GM12878 (cell line): Measurements from ENCODE around the gene MESD. TPM values are rescaled to one million over a fixed set of nuclear protein-coding genes. Genes with fewer than 3 reads are reported as not detected.

Source experiments
- ATAC-seq: fragments of 200-7000 bp; cut with Tn5 transposase; 3 replicates; pipeline ENCODE4 v1.9.1; 2020; ENCODE audit warnings: mild to moderate bottlenecking, moderate library complexity
- BruUV-seq: library from RNA; stranded (reverse); fragments of 400-500 nt; replicated peaks from 2 replicates; lab custom pipeline; 2021; lab: Mats Ljungman, UMichigan
- CTCF ChIA-PET: fragments of 300-600 bp; sonication (Branson Sonifier 250); formaldehyde crosslinking; extraction: SDS; loops from one replicate; lab custom pipeline; 2021; ENCODE audit warnings: inconsistent platforms; lab: Yijun Ruan, JAX
- POLR2A ChIA-PET: fragments of 350-600 bp; formaldehyde crosslinking; extraction: SDS; loops from one replicate; lab custom pipeline; 2021; ENCODE audit warnings: inconsistent platforms; lab: Charles Lee
- RAD21 ChIA-PET: fragments of 300-600 bp; sonication (Branson Sonifier 250); formaldehyde crosslinking; loops from one replicate; lab custom pipeline; 2023; ENCODE audit warnings: antibody characterized with exemption; ENCODE audit not compliant: unreplicated experiment; lab: Charles Lee
- SMC1A ChIA-PET: fragments of 300-600 bp; sonication (Branson Sonifier 250); formaldehyde crosslinking; loops from one replicate; lab custom pipeline; 2023; ENCODE audit not compliant: unreplicated experiment, uncharacterized antibody; lab: Charles Lee
- DNase-seq: peaks from one replicate; pipeline ENCODE4 v3.0.0-alpha.2; 2011; ENCODE audit warnings: low read depth, low spot score
- FAIRE-seq: peaks from 3 replicates; lab custom pipeline; 2011; peaks lifted over from hg19 to GRCh38; lab: Jason Lieb, UNC
- H2AFZ ChIP-seq: 2 replicates; pipeline ENCODE4 v1.6.0; 2011; ENCODE audit warnings: low read depth, low read length, control low read depth; ENCODE audit not compliant: control insufficient read depth
- H3K27ac ChIP-seq: 2 replicates; pipeline ENCODE4 v1.5.1; 2011; ENCODE audit warnings: control low read depth; ENCODE audit not compliant: control insufficient read depth, insufficient read depth
- H3K27me3 ChIP-seq, 2 experiments: replicated peaks in 1 of 2; 2 replicates each; pipeline versions ENCODE4 v1.6.0 to v1.6.1; 2011; ENCODE audit warnings: low read length in 1 of 2; ENCODE audit not compliant: control insufficient read depth in 2 of 2, insufficient read depth in 2 of 2
- H3K36me3 ChIP-seq, 2 experiments: 2 replicates each; pipeline ENCODE4 v1.5.1; 2011; ENCODE audit warnings: low read length in 1 of 2; ENCODE audit not compliant: control insufficient read depth in 2 of 2, insufficient read depth in 2 of 2
- H3K4me1 ChIP-seq: 2 replicates; pipeline ENCODE4 v1.6.1; 2011; ENCODE audit warnings: mild to moderate bottlenecking, low read length, moderate library complexity, mixed read lengths; ENCODE audit not compliant: control insufficient read depth, insufficient read depth
- H3K4me2 ChIP-seq: 2 replicates; pipeline ENCODE4 v1.6.0; 2011; ENCODE audit warnings: control low read depth; ENCODE audit not compliant: control insufficient read depth, insufficient read depth
- H3K4me3 ChIP-seq: fragments of 200-600 bp; sonication (generic); 2 replicates; pipeline ENCODE4 v1.5.1; 2016
- H3K79me2 ChIP-seq: 2 replicates; pipeline ENCODE4 v1.6.0; 2011; ENCODE audit warnings: low read length; ENCODE audit not compliant: control insufficient read depth, insufficient read depth
- H3K9ac ChIP-seq: 2 replicates; pipeline ENCODE4 v1.8.0; 2011; ENCODE audit warnings: low read length, control low read depth, mixed read lengths; ENCODE audit not compliant: control insufficient read depth, insufficient read depth
- H3K9me3 ChIP-seq: replicated peaks from 3 replicates; pipeline ENCODE4 v1.5.1; 2011; ENCODE audit warnings: mild to moderate bottlenecking, low read length; ENCODE audit not compliant: control insufficient read depth, insufficient read depth
- H4K20me1 ChIP-seq: 2 replicates; pipeline ENCODE4 v1.6.0; 2011; ENCODE audit not compliant: control insufficient read depth, insufficient read depth
- CBX3 ChIP-seq: fragments of 200-600 bp; sonication (generic); IDR thresholded peaks from 2 replicates; pipeline ENCODE4 v1.6.1; 2016; ENCODE audit warnings: low read depth, borderline replicate concordance
- CBX5 ChIP-seq: sonication (generic); IDR thresholded peaks from 2 replicates; pipeline ENCODE4 v1.6.1; 2016; ENCODE audit warnings: low read depth, moderate library complexity, mild to moderate bottlenecking, inconsistent platforms
- CTCF ChIP-seq, 3 experiments: IDR thresholded peaks in 2 of 3; conservative IDR thresholded peaks in 1 of 3; 2 replicates each; pipeline ENCODE4 v1.5.1; 2011; ENCODE audit warnings: low read depth in 3 of 3, low read length in 3 of 3, mild to moderate bottlenecking in 3 of 3, control low read depth in 2 of 3, moderate library complexity in 2 of 3, inconsistent platforms in 1 of 3, mixed read lengths in 1 of 3; ENCODE audit not compliant: control insufficient read depth in 2 of 3, insufficient read depth in 1 of 3; ENCODE audit errors: extremely low read depth in 1 of 3
- E4F1 ChIP-seq: fragments of 450-650 bp; IDR thresholded peaks from 2 replicates; pipeline ENCODE4 v1.6.1; 2018; ENCODE audit warnings: borderline replicate concordance, mild to moderate bottlenecking; ENCODE audit not compliant: partially characterized antibody
- IRF4 ChIP-seq: IDR thresholded peaks from 2 replicates; pipeline ENCODE4 v1.6.1; 2011; ENCODE audit warnings: low read depth, low read length
- JUNB ChIP-seq: IDR thresholded peaks from 2 replicates; pipeline ENCODE4 v1.6.1; 2016; ENCODE audit warnings: antibody characterized with exemption, mild to moderate bottlenecking
- KAT2A ChIP-seq: conservative IDR thresholded peaks from 2 replicates; pipeline ENCODE4 v1.6.1; 2011; ENCODE audit warnings: low read depth, low read length; ENCODE audit not compliant: control insufficient read depth
- KLF5 ChIP-seq: fragments of 450-650 bp; IDR thresholded peaks from 2 replicates; pipeline ENCODE4 v1.6.1; 2014; ENCODE audit warnings: mild to moderate bottlenecking; ENCODE audit not compliant: partially characterized antibody
- RAD21 ChIP-seq: IDR thresholded peaks from 2 replicates; pipeline ENCODE4 v1.6.1; 2011; ENCODE audit warnings: mild to moderate bottlenecking, low read depth, low read length, moderate library complexity; ENCODE audit not compliant: insufficient read depth
- RB1 ChIP-seq: fragments of 450-650 bp; formaldehyde crosslinking; IDR thresholded peaks from 2 replicates; pipeline ENCODE4 v1.6.1; 2017; ENCODE audit warnings: mild to moderate bottlenecking, borderline replicate concordance
- SMC3 ChIP-seq: IDR thresholded peaks from 2 replicates; pipeline ENCODE4 v1.6.1; 2011; ENCODE audit warnings: low read length, improper control_type of control experiment, borderline replicate concordance
- SUZ12 ChIP-seq: fragments of 200-600 bp; sonication (generic); IDR thresholded peaks from one replicate; pipeline ENCODE4 v1.6.1; 2018; ENCODE audit warnings: antibody characterized with exemption, mild to moderate bottlenecking; ENCODE audit not compliant: unreplicated experiment
- WGBS: methylation state at CpG from one replicate; pipeline ENCODE4 v1.1.6; 2016; ENCODE audit warnings: low lambda C conversion rate; ENCODE audit not compliant: insufficient replicate concordance, insufficient coverage; ENCODE audit errors: missing lambda C conversion rate; 5-methylcytosine and 5-hydroxymethylcytosine counted together
- in situ Hi-C: fragments of 300-500 bp; cut with MboI; formaldehyde crosslinking; loops from 9 replicates; pipeline ENCODE4 v1.14.3; 2018; ENCODE audit warnings: mixed read lengths
- intact Hi-C: fragments of 100-400 bp; cut with micrococcal nuclease; formaldehyde crosslinking; loops from one replicate; pipeline ENCODE4 v1.14.2; 2022; ENCODE audit not compliant: unreplicated experiment
- polyA plus RNA-seq, 11 experiments: library from polyadenylated mRNA; depleted of rRNA in 4 of 11; unstranded in 6 of 11; stranded (reverse) in 5 of 11; fragments of >200 nt; fragmentation: Nextera tagmentation in 4 of 11; fragmentation: Illumina TruSeq in 1 of 11; extraction: Ambion mirVana in 4 of 11; extraction: Trizol in 1 of 11; gene quantifications; 1 replicate in 1 of 11; 2 replicates in 10 of 11; pipeline versions ENCODE4 v1.2.1 to v1.2.3, GENCODE V29; 2011 to 2016; ENCODE audit warnings: inconsistent platforms in 2 of 11, missing spikeins in 2 of 11, low read depth in 1 of 11
- total RNA-seq, 4 experiments: library from RNA; depleted of rRNA in 3 of 4; stranded (reverse); fragments of >200 nt in 3 of 4; fragmentation: Illumina TruSeq in 1 of 4; extraction: Trizol in 1 of 4; gene quantifications; 2 replicates each; pipeline versions ENCODE4 v1.2.1 to v1.2.3, GENCODE V29; 2013 to 2021

Gene MESD
- total and polyA plus RNA-seq, 10 of the 15 experiments (the other 5 are each of a cell fraction or from before 2014, with no cell fraction given), result 10.2 to 39.8 (median 20.9) TPM

GRCh38 chr15:80977627-80978036 is 12.0 kb downstream of the MESD start:
- POLR2A ChIA-PET, result no interaction called here
- in situ Hi-C loops, result no loop called here
- no TSS peak for BruUV-seq

More at GRCh38 chr15:80977627-80978036, 12.0 kb downstream of the MESD start:
- Histone ChIP-seq H3K9me3 (no peaks in the 10 kb centered on the region), H2AFZ (no peak overlapping the region), H3K4me2 (no peak overlapping the region), H3K36me3 (peaks cover 1 to 4% of the 10 kb centered on the region in 2 experiments; a peak in 3 of 4 replicates), H3K9ac (no peak overlapping the region), H3K4me1 (no peaks in the 10 kb centered on the region), H3K4me3 (no peak overlapping the region), H4K20me1 (no peaks in the 10 kb centered on the region), H3K27me3 (no peaks in the 10 kb centered on the region), H3K79me2 (peaks cover 6% of the 10 kb centered on the region), H3K27ac (no peak overlapping the region)
- peak; percentile 68 for FAIRE-seq
- TF ChIP-seq RAD21 (peak; percentile 69), CBX5 (no peak), RB1 (no peak), SUZ12 (no peak), CTCF (IDR thresholded peaks at IDR 0.05 in 2 of 3, conservative IDR thresholded peaks at IDR 0.05 in 1 of 3; ENCODE audit: control insufficient read depth in 2 of 3, extremely low read depth in 1 of 3, insufficient read depth in 1 of 3, low read depth in 3 of 3, low read length in 3 of 3) (peak; percentile 34 to 44 (median 43); a peak in 5 of 6 replicates), CBX3 (no peak), KAT2A (no peak), JUNB (no peak), SMC3 (peak; percentile 26; the same call in 1 of the 2 replicates), IRF4 (no peak), KLF5 (no peak), E4F1 (no peak)
- DNase-seq, result no peak
- SMC1A ChIA-PET, result interaction anchor here (0.7 to 2.7 kb wide), 3 partner anchors 76 to 288 kb away, joined by 3 to 14 read pairs (median 3); no protein-coding TSS in a partner anchor
- CTCF ChIA-PET, result interaction anchor here (0.6 to 2.4 kb wide), 11 partner anchors 10 to 522 kb away, joined by 3 to 24 read pairs (median 4); no protein-coding TSS in a partner anchor
- RAD21 ChIA-PET, result interaction anchor here (0.8 to 4.2 kb wide), 5 partner anchors 8 to 289 kb away, joined by 3 to 31 read pairs (median 3); no protein-coding TSS in a partner anchor
- WGBS, result 63% methylated on average over 7 of the region's 7 CpGs
- ATAC-seq, result peak; percentile 72
- intact Hi-C loops, result no loop called here
